NCI-H128 (cell line): ENCODE measurements around the gene STOX1.
"Not testable (repeated sequence)": the region's sequence is repeated elsewhere in the genome, so short reads cannot be mapped to it uniquely, and the experiment has no call there.

Experiments used
- DNase-seq: peaks from one replicate; lab custom pipeline; 2025; ENCODE audit not compliant: unreplicated experiment; lab: John Stamatoyannopoulos, UW

STOX1 gene

GRCh38 chr10:68829521-68829920, 2.2 kb downstream of the STOX1 start:
- no peak for DNase-seq

GRCh38 chr10:68829952-68830351, 2.6 kb downstream of the STOX1 start:
- DNase-seq: no peak

GRCh38 chr10:68831961-68832455, 4.7 kb downstream of the STOX1 start:
- DNase-seq: no peak

- DNase-seq: no peak
These were observed 5.3 kb downstream of the STOX1 start for GRCh38 chr10:68832601-68833000.

DNA sequence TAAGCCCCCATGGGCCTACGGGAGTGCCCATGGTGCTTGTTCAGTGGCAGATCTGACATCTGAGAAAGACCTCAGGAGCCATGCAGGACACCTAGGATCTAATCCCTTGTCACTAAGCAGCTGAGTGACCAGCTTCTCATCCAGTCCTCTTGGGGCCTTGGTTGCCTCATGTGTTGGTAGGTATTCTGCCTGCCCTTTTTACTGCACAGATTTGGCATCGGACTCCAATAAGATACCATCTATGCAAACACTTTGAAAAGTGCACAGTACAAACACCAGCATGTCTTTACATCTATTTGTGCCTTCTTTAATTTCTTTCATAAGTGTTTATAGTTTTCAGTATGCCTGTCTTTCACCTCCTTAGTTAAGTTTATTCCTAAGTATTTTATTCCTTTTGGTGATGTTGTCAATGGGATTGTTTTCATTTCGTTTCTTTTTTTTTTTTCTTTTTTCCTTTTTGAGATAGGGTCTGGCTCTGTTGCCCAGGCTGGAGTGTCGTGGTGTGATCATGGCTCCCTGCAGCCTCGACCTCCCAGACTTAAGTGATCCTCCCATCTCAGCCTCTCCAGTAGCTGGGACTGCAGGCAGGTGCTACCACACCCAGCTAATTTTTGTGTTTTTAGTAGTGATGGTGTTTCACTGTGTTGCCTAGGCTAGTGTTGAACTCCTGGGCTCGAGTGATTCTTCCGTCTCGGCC, 10.4 kb downstream of the STOX1 start:
- no peak for DNase-seq

DNA sequence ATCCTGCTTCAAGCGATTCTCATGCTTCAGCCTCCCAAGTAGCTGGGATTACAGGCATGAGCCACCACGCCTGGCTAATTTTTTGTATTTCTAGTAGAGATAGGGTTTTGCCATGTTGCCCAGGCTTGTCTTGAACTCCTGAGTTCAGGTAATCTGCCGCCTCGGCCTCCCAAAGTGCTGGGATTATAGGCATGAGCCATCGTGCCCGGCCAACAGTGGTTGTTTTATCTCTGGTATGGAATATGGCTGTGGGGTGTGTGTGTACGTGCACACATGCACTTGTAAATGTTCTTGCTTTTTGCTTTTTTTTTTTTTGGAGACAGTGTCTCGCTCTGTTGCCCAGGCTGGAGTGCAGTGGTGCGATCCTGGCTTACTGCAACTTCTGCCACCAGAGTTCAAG, 13.3 kb downstream of the STOX1 start:
- not testable (repeated sequence) for DNase-seq

DNA sequence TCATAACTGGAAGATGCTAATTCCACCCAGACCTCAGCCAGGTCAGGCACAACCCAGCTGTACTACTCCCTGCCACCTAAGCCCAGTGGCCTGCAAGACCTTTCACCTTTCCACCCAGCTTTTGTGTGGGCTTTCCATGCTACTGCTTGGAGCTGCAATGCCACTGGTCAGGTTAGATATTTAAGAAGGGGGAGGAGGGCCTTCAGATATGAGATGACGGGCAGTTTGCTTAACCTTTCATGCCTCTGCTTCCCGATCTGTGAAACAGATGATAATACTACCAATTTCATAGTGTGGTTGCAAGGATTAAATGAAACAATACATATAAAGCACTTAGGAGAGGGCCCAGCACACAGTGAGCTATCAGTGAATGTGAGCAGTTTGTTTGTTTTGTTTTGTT, 20.9 kb downstream of the STOX1 start:
- no peak for DNase-seq

DNA sequence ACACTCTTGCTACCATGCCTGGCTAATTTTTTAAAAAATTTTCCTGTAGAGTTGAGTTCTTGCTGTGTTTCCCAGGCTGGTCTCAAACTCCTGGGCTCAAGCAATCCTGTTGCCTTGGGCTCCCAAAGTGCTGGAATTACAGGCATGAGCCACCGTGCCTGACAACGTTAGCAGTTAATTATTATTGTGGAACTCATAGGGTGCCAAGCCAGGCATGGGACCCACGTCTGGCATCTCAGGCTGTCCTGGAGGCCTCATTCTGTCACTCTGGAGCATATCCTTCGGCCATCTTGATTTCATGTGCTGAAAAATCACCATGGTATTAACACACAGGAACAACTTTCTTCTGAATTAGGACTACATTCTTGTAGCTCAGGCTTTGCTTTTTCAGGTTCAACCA, 21.5 kb downstream of the STOX1 start:
- no peak for DNase-seq

DNA sequence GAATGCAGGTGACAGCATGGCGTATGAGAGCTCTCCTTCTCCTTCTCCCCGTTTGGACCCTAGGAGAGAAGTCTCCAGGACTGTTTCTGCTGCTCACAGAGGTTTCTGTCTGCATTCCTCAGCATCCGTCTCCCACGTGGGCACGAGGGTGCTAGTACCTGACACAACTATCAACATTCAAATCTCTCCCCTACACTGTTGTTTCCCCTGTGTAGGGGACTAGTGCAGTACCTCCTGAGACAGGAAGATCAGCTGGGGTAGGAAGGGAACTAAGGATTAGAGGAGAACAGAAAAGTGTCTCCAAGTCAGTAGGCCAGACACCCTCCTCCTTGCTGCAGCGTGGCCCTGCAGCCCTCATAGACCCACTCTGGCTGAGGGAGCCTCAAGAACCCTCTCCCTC, 29.0 kb downstream of the STOX1 start:
- no peak for DNase-seq

GRCh38 chr10:68857005-68857404, 29.7 kb downstream of the STOX1 start:
- DNase-seq: no peak

GRCh38 chr10:68861253-68861652, 33.9 kb downstream of the STOX1 start:
- DNase-seq: no peak

- no peak for DNase-seq
These were observed 37.3 kb downstream of the STOX1 start for GRCh38 chr10:68864611-68865010.

DNA sequence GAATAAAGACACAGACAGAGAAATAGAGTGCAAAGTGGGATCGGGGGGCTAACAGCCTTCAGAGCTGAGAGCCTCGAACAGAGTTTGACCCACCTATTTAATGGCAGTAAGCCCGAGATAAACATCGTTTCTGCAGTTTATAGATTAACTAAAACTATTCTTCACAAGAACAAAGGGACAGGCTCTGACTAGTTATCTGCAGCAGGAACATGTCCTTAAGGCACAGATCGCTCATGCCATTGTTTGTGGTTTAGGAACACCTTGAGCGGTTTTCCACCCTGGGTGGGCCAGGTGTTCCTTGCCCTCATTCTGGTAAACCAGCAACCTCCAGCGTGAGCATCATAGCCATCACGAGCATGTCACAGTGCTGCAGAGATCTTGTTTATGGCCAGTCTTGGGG, 40.8 kb downstream of the STOX1 start:
- not testable (repeated sequence) for DNase-seq

DNA sequence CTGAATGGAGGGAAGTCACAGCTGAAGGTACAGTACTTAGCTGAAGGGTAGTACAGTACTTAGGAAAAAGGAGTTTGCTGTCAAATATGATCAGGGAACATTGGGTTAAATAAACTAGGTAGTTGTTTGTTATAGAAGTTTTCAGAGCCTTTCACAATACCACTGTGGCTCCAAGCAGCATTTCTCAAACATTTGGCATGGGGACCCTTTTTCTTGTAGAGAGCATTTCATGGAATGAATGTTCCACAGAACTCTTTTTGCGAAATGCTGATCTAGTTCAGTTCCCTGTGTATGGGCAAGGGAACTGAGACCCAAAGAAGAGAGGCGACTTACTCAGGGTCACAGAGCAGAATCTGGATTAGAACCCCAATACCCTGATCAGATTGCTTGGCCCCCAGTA, 42.3 kb downstream of the STOX1 start:
- no peak for DNase-seq

- no peak for DNase-seq
These were observed 42.7 kb downstream of the STOX1 start for GRCh38 chr10:68870061-68870460.

GRCh38 chr10:68870545-68871104, 43.3 kb downstream of the STOX1 start:
- no peak for DNase-seq

DNA sequence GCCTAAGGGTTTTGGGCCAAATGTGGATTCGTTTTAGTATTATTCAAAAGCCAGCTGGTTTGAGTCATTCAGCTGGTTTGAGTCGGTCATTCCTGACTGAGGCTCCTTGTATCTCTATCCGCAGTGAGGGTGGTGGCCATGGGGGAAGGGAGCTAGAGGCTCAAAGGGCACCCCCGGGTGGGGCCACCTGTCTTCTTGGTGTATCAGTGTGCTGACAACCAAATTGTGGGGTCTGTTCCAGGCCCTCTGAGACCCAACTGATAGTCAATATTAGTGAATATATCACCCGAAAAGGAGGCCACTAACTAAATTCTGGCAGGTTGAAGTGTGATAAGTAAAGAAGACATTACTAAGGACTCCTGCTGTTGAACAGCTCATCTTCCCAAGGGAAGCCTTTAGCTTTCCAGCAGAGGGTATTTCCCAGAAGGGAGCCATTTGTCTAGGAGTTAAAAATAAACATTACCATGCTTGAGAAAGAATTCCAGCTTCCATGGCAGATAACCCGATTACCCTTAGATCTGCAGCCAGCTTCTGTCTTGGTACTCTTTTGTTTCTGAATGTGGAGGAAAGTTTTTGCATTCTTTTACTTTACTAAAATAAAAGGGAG, 43.9 kb downstream of the STOX1 start:
- DNase-seq: no peak

GRCh38 chr10:68871731-68872342, 44.5 kb downstream of the STOX1 start:
- peak; percentile 89 for DNase-seq

GRCh38 chr10:68876246-68877138, 49.2 kb downstream of the STOX1 start:
- peak; percentile 4 for DNase-seq

- DNase-seq: no peak
These were observed 50.3 kb downstream of the STOX1 start for GRCh38 chr10:68877482-68878110.

GRCh38 chr10:68878496-68878895, 51.2 kb downstream of the STOX1 start:
- no peak for DNase-seq
